Measurements from ENCODE around the gene FCER2. TPM values are rescaled to one million over a fixed set of nuclear protein-coding genes. Genes with fewer than 3 reads are reported as not detected.

Gene FCER2
- total and polyA plus RNA-seq, 2 donors from 2014 or later = 1.0 TPM; not detected in 1

GRCh38 chr19:7672522-7672921, 29.4 kb downstream of the FCER2 start:
- Histone ChIP-seq H3K36me3 (ENCODE audit: control insufficient read depth in 2 of 3, insufficient read depth in 3 of 3, low read length in 3 of 3) (no peaks in the 10 kb centered on the region), H3K9me3 (ENCODE audit: control insufficient read depth in 2 of 3, insufficient read depth in 1 of 3, low read length in 3 of 3) (peaks cover 0 to 4% (median 0%) of the 10 kb centered on the region in 3 donors), H3K27me3 (ENCODE audit: control insufficient read depth, insufficient read depth, low read length) (peaks cover 2% of the 10 kb centered on the region), H3K9ac (ENCODE audit: low read length in 3 of 3) (no peak overlapping the region), H3K4me3 (ENCODE audit: low read length in 3 of 3) (no peak overlapping the region), H3K27ac (ENCODE audit: low read depth in 2 of 2, low read length in 2 of 2) (no peak overlapping the region), H3K4me1 (ENCODE audit: control insufficient read depth in 2 of 3, insufficient read depth in 2 of 3, low read depth in 1 of 3, low read length in 3 of 3) (no peaks in the 10 kb centered on the region)
- TF ChIP-seq, protein P1, sequence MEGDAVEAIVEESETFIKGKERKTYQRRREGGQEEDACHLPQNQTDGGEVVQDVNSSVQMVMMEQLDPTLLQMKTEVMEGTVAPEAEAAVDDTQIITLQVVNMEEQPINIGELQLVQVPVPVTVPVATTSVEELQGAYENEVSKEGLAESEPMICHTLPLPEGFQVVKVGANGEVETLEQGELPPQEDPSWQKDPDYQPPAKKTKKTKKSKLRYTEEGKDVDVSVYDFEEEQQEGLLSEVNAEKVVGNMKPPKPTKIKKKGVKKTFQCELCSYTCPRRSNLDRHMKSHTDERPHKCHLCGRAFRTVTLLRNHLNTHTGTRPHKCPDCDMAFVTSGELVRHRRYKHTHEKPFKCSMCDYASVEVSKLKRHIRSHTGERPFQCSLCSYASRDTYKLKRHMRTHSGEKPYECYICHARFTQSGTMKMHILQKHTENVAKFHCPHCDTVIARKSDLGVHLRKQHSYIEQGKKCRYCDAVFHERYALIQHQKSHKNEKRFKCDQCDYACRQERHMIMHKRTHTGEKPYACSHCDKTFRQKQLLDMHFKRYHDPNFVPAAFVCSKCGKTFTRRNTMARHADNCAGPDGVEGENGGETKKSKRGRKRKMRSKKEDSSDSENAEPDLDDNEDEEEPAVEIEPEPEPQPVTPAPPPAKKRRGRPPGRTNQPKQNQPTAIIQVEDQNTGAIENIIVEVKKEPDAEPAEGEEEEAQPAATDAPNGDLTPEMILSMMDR (IDR thresholded peaks at IDR 0.05; ENCODE audit: borderline replicate concordance, extremely low read depth, insufficient read depth) = no peak
- FAIRE-seq (no peak), DNase-seq (no peak)
- intact Hi-C loops (cut with DNase I) = no loop called here

DNA sequence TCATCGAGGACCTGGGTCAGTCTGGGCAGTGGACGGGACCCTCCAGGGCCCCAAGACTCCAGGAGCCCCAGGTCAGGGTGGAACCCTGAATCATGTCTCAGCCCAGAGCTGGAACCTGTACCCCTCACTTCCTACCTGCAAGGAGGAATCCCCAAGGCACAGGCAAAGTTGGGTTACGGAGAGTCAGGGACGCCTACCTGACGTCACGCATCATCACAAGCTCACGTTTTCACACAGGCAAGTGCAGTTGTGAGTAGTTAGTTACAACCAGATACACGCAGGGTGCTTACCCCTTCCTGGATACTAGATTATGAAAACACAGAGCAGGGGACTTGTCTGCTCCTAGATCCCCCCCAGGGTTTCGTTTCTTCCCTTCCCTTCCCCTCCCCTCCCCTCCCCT, 31.1 kb downstream of the FCER2 start:
- no peak for FAIRE-seq

GRCh38 chr19:7670150-7670783, 31.7 kb downstream of the FCER2 start:
- Histone ChIP-seq H3K9ac (ENCODE audit: low read length in 3 of 3) (no peak overlapping the region), H3K36me3 (ENCODE audit: control insufficient read depth in 2 of 3, insufficient read depth in 3 of 3, low read length in 3 of 3) (no peaks in the 10 kb centered on the region), H3K27ac (ENCODE audit: low read depth in 2 of 2, low read length in 2 of 2) (no peak overlapping the region), H3K4me3 (ENCODE audit: low read length in 3 of 3) (no peak overlapping the region), H3K27me3 (ENCODE audit: control insufficient read depth, insufficient read depth, low read length) (peaks cover 2% of the 10 kb centered on the region), H3K9me3 (ENCODE audit: control insufficient read depth in 2 of 3, insufficient read depth in 1 of 3, low read length in 3 of 3) (peaks cover 0 to 4% (median 0%) of the 10 kb centered on the region in 3 donors), H3K4me1 (ENCODE audit: control insufficient read depth in 2 of 3, insufficient read depth in 2 of 3, low read depth in 1 of 3, low read length in 3 of 3) (no peaks in the 10 kb centered on the region)
- DNase-seq (peak in 4 of 5 donors; percentile 49 to 73 (median 67)), FAIRE-seq (no peak)
- TF ChIP-seq, protein P1 (IDR thresholded peaks at IDR 0.05; ENCODE audit: borderline replicate concordance, extremely low read depth, insufficient read depth) = no peak
- intact Hi-C loops (cut with DNase I) = no loop called here

More for the DNA sequence above, 31.1 kb downstream of the FCER2 start:
- Histone ChIP-seq H3K27ac (ENCODE audit: low read depth in 2 of 2, low read length in 2 of 2) (no peak overlapping the region), H3K9me3 (ENCODE audit: control insufficient read depth in 2 of 3, insufficient read depth in 1 of 3, low read length in 3 of 3) (peaks cover 0 to 4% (median 0%) of the 10 kb centered on the region in 3 donors), H3K4me1 (ENCODE audit: control insufficient read depth in 2 of 3, insufficient read depth in 2 of 3, low read depth in 1 of 3, low read length in 3 of 3) (no peaks in the 10 kb centered on the region), H3K27me3 (ENCODE audit: control insufficient read depth, insufficient read depth, low read length) (peaks cover 2% of the 10 kb centered on the region), H3K9ac (ENCODE audit: low read length in 3 of 3) (no peak overlapping the region), H3K4me3 (ENCODE audit: low read length in 3 of 3) (no peak overlapping the region), H3K36me3 (ENCODE audit: control insufficient read depth in 2 of 3, insufficient read depth in 3 of 3, low read length in 3 of 3) (no peaks in the 10 kb centered on the region)
- no peak for DNase-seq
- TF ChIP-seq, protein P1 (IDR thresholded peaks at IDR 0.05; ENCODE audit: borderline replicate concordance, extremely low read depth, insufficient read depth) = no peak
- intact Hi-C loops (cut with DNase I) = no loop called here
